H9 (cell line): Measurements from ENCODE around the gene RRBP1. TPM values are rescaled to one million over a fixed set of nuclear protein-coding genes. Genes with fewer than 3 reads are reported as not detected.

Experiments
- DNase-seq: peaks from one replicate; pipeline ENCODE4 v3.0.0-alpha.2; 2017
- H2AFZ ChIP-seq: one replicate; pipeline ENCODE4 v1.6.1; 2013; ENCODE audit warnings: mild to moderate bottlenecking, low read length, control low read depth, moderate library complexity
- H2AK5ac ChIP-seq: 2 replicates; pipeline ENCODE4 v1.6.1; 2013; ENCODE audit warnings: low read length, control low read depth, mixed read lengths; ENCODE audit not compliant: insufficient read length
- H2BK120ac ChIP-seq: one replicate; pipeline ENCODE4 v1.6.1; 2013; ENCODE audit warnings: low read depth, mild to moderate bottlenecking, low read length, control low read depth, inconsistent platforms; ENCODE audit not compliant: poor library complexity, severe bottlenecking
- H2BK12ac ChIP-seq: 2 replicates; pipeline ENCODE4 v1.6.1; 2013; ENCODE audit warnings: low read length, control low read depth, mixed read lengths, low read depth; ENCODE audit not compliant: insufficient read length
- H2BK15ac ChIP-seq: 2 replicates; pipeline ENCODE4 v1.6.1; 2013; ENCODE audit warnings: low read depth, low read length, control low read depth
- H2BK20ac ChIP-seq: one replicate; pipeline ENCODE4 v1.6.1; 2013; ENCODE audit warnings: low read depth, mild to moderate bottlenecking, low read length, control low read depth, inconsistent platforms; ENCODE audit not compliant: poor library complexity, severe bottlenecking
- H2BK5ac ChIP-seq: 2 replicates; pipeline ENCODE4 v1.6.1; 2013; ENCODE audit warnings: low read length, control low read depth, mixed read lengths; ENCODE audit not compliant: insufficient read length
- H3K14ac ChIP-seq: 2 replicates; pipeline ENCODE4 v1.6.1; 2013; ENCODE audit warnings: low read length, control low read depth; ENCODE audit not compliant: insufficient read depth
- H3K18ac ChIP-seq: 2 replicates; pipeline ENCODE4 v1.6.1; 2013; ENCODE audit warnings: low read depth, mild to moderate bottlenecking, mixed read lengths, low read length, control low read depth; ENCODE audit not compliant: insufficient read length
- H3K23ac ChIP-seq: 2 replicates; pipeline ENCODE4 v1.6.1; 2013; ENCODE audit warnings: low read length, control low read depth, mixed read lengths, low read depth; ENCODE audit not compliant: insufficient read length
- H3K23me2 ChIP-seq: 2 replicates; pipeline ENCODE4 v1.6.1; 2013; ENCODE audit warnings: low read depth, mild to moderate bottlenecking, mixed read lengths, low read length, control low read depth; ENCODE audit not compliant: insufficient read length, poor library complexity, severe bottlenecking
- H3K27ac ChIP-seq: 2 replicates; pipeline ENCODE4 v1.5.1; 2013; ENCODE audit warnings: low read length, control low read depth, mixed read lengths, low read depth; ENCODE audit not compliant: insufficient read length
- H3K27me3 ChIP-seq: 2 replicates; pipeline ENCODE4 v1.6.1; 2013; ENCODE audit warnings: low read length, control low read depth, inconsistent platforms; ENCODE audit not compliant: insufficient read depth
- H3K4ac ChIP-seq: 2 replicates; pipeline ENCODE4 v1.6.1; 2013; ENCODE audit warnings: low read depth, mild to moderate bottlenecking, control low read depth, inconsistent platforms, low read length, moderate library complexity
- H3K4me1 ChIP-seq: 2 replicates; pipeline ENCODE4 v1.6.1; 2013; ENCODE audit warnings: low read length, control low read depth, inconsistent platforms; ENCODE audit not compliant: insufficient read depth
- H3K4me2 ChIP-seq: 2 replicates; pipeline ENCODE4 v1.6.1; 2013; ENCODE audit warnings: low read length, control low read depth, mixed read lengths; ENCODE audit not compliant: insufficient read length, insufficient read depth
- H3K56ac ChIP-seq: 2 replicates; pipeline ENCODE4 v1.6.1; 2013; ENCODE audit warnings: low read depth, mild to moderate bottlenecking, mixed read lengths, low read length, control low read depth; ENCODE audit not compliant: insufficient read length
- H3K79me1 ChIP-seq: 2 replicates; pipeline ENCODE4 v1.6.1; 2013; ENCODE audit warnings: low read depth, mild to moderate bottlenecking, moderate library complexity, low read length, control low read depth, inconsistent platforms; ENCODE audit not compliant: insufficient read depth, poor library complexity, severe bottlenecking
- H3K79me2 ChIP-seq: 2 replicates; pipeline ENCODE4 v1.6.1; 2013; ENCODE audit warnings: low read length, control low read depth, inconsistent platforms; ENCODE audit not compliant: insufficient read depth
- H3K9ac ChIP-seq: 2 replicates; pipeline ENCODE4 v1.6.1; 2013; ENCODE audit warnings: low read length, control low read depth, mixed read lengths; ENCODE audit not compliant: insufficient read length; ENCODE audit errors: extremely low read depth
- H3K9me3 ChIP-seq: one replicate; pipeline ENCODE4 v1.6.1; 2013; ENCODE audit warnings: low read depth, low read length, inconsistent platforms; ENCODE audit not compliant: control insufficient read depth
- H3T11ph ChIP-seq: one replicate; pipeline ENCODE4 v1.6.1; 2013; ENCODE audit warnings: mild to moderate bottlenecking, low read length, control low read depth, inconsistent platforms
- H4K20me1 ChIP-seq: one replicate; pipeline ENCODE4 v1.6.1; 2013; ENCODE audit not compliant: control insufficient read depth, insufficient read length, insufficient read depth
- H4K5ac ChIP-seq: 2 replicates; pipeline ENCODE4 v1.6.1; 2013; ENCODE audit warnings: low read depth, mild to moderate bottlenecking, mixed read lengths, low read length, control low read depth; ENCODE audit not compliant: insufficient read length
- H4K8ac ChIP-seq: replicated peaks from 2 replicates; pipeline ENCODE4 v1.6.1; 2013; ENCODE audit warnings: low read length, control low read depth, mixed read lengths, low read depth; ENCODE audit not compliant: insufficient read length
- H4K91ac ChIP-seq: 2 replicates; pipeline ENCODE4 v1.6.1; 2013; ENCODE audit warnings: low read depth, mild to moderate bottlenecking, moderate library complexity, mixed read lengths, low read length, control low read depth; ENCODE audit not compliant: insufficient read length
- H3K27ac Mint-ChIP-seq, 3 experiments: 2 replicates in 2 of 3; 3 replicates in 1 of 3; pipeline ENCODE4 v1.8.0; 2020 to 2021; ENCODE audit warnings: mixed read lengths in 3 of 3, mild to moderate bottlenecking in 1 of 3, moderate library complexity in 1 of 3
- H3K27me3 Mint-ChIP-seq: 2 replicates; pipeline ENCODE4 v1.8.0; 2021; ENCODE audit warnings: low read depth, mild to moderate bottlenecking, moderate library complexity, mixed read lengths
- H3K36me3 Mint-ChIP-seq, 3 experiments: 2 replicates in 2 of 3; 3 replicates in 1 of 3; pipeline ENCODE4 v1.8.0; 2020 to 2021; ENCODE audit warnings: low read depth in 3 of 3, mixed read lengths in 3 of 3; ENCODE audit not compliant: insufficient read depth in 1 of 3
- H3K4me1 Mint-ChIP-seq, 2 experiments: 2 replicates each; pipeline ENCODE4 v1.8.0; 2020; ENCODE audit warnings: mixed read lengths in 2 of 2
- H3K4me3 Mint-ChIP-seq, 2 experiments: 2 replicates in 1 of 2; 3 replicates in 1 of 2; pipeline ENCODE4 v1.8.0; 2020 to 2021; ENCODE audit warnings: mild to moderate bottlenecking in 2 of 2, mixed read lengths in 2 of 2, moderate library complexity in 1 of 2
- H3K9me3 Mint-ChIP-seq, 2 experiments: 2 replicates in 1 of 2; 3 replicates in 1 of 2; pipeline ENCODE4 v1.8.0; 2020; ENCODE audit warnings: mild to moderate bottlenecking in 2 of 2, mixed read lengths in 2 of 2, moderate library complexity in 1 of 2
- CTCF ChIP-seq: fragments of 200-600 bp; sonication (generic); conservative IDR thresholded peaks from 3 replicates; pipeline ENCODE4 v1.8.0; 2021; ENCODE audit warnings: antibody characterized with exemption, mild to moderate bottlenecking
- WGBS: extraction: QIAGEN DNeasy Blood & Tissue Kit; methylation state at CpG from one replicate; pipeline ENCODE4 v1.1.7; 2013; ENCODE audit warnings: missing lambda C conversion rate, low lambda C conversion rate, mixed read lengths; ENCODE audit not compliant: insufficient read length; ENCODE audit errors: extremely low coverage; 5-methylcytosine and 5-hydroxymethylcytosine counted together
- total RNA-seq: library from RNA; stranded (reverse); gene quantifications from 2 replicates; pipeline ENCODE4 v1.2.1, GENCODE V29; 2021

The RRBP1 gene
- total RNA-seq, 1 experiment from 2014 or later: 97.8 TPM

- Histone ChIP-seq H3K9ac (no peak overlapping the region), H4K5ac (no peak overlapping the region), H2AFZ (no peak overlapping the region), H3K79me1 (no peaks in the 10 kb centered on the region), H3T11ph (no peak overlapping the region), H3K14ac (no peak overlapping the region), H3K4me1 (peaks cover 4% of the 10 kb centered on the region; the same call in 1 of the 2 replicates), H3K79me2 (peaks cover 4% of the 10 kb centered on the region; the same call in 1 of the 2 replicates), H3K27me3 (no peaks in the 10 kb centered on the region), H4K91ac (no peak overlapping the region), H2BK20ac (no peak overlapping the region), H2BK15ac (no peak overlapping the region), H2BK12ac (no peak overlapping the region), H3K23ac (no peak overlapping the region), H3K23me2 (peaks cover 9% of the 10 kb centered on the region), H2BK5ac (no peak overlapping the region), H4K8ac (no peak overlapping the region), H2AK5ac (no peak overlapping the region), H2BK120ac (no peak overlapping the region), H3K27ac (no peak overlapping the region), H3K9me3 (no peaks in the 10 kb centered on the region), H4K20me1 (no peaks in the 10 kb centered on the region), H3K4me2 (no peak overlapping the region), H3K18ac (no peak overlapping the region), H3K4ac (no peak overlapping the region), H3K56ac (no peak overlapping the region)
- DNase-seq: no peak
- Mint-ChIP-seq H3K4me1 (peaks cover 20 to 26% of the 10 kb centered on the region in 2 experiments), H3K27me3 (peaks cover 32% of the 10 kb centered on the region), H3K4me3 (no peak overlapping the region), H3K9me3 (peaks cover 7 to 15% of the 10 kb centered on the region in 2 experiments; a peak in 3 of 5 replicates), H3K36me3 (peaks cover 5 to 8% (median 6%) of the 10 kb centered on the region in 3 experiments; a peak in 6 of 7 replicates), H3K27ac (peak overlapping the region in 1 of 3 experiments; percentile 78; a peak in 1 of 7 replicates)
- WGBS: no CpG with 5 or more reads among the region's 13 CpGs
- TF ChIP-seq CTCF: no peak
Observed at GRCh38 chr20:17684077-17684888, 2.2 kb upstream of the RRBP1 start.
